ENCODE data around the gene STAC3. TPM values are rescaled to one million over a fixed set of nuclear protein-coding genes. Genes with fewer than 3 reads are reported as not detected.
"Not testable (repeated sequence)": the region's sequence is repeated elsewhere in the genome, so short reads cannot be mapped to it uniquely, and the experiment has no call there.

Gene STAC3
- total RNA-seq, 1 donor from 2014 or later, result 0.75 TPM

DNA sequence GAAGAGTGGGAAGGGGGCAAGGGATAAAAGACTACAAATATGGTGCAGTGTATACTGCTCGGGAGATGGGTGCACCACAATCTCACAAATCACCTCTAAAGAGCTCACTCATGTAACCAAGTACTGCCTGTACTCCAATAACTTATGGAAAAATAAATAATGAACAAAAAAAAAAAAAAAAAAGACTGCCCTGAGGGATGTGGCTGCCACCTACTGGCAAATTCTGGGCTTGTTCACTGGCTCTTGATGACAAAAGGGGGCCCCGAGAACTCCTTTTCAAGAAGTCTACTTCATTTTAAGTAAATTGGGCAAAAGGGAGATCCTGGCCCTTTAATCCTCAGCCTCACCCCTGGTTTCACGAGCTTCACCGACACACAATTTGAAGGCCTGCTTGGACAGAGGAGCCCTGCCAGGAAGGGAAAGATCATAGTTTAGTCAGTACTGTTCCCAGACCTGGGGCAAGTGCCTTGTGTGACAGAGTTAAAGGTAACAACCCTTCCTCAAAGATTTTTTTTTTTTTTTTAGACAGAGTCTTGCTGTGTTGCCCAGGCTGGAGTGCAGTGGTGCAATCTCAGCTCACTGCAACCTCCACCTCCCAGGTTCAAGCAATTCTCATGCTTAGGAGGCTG is 26.1 kb upstream of the STAC3 start:
- no peaks in the 10 kb centered on the region for H3K9me3 Mint-ChIP-seq (ENCODE audit: unreplicated experiment)
- TF ChIP-seq, protein P1, sequence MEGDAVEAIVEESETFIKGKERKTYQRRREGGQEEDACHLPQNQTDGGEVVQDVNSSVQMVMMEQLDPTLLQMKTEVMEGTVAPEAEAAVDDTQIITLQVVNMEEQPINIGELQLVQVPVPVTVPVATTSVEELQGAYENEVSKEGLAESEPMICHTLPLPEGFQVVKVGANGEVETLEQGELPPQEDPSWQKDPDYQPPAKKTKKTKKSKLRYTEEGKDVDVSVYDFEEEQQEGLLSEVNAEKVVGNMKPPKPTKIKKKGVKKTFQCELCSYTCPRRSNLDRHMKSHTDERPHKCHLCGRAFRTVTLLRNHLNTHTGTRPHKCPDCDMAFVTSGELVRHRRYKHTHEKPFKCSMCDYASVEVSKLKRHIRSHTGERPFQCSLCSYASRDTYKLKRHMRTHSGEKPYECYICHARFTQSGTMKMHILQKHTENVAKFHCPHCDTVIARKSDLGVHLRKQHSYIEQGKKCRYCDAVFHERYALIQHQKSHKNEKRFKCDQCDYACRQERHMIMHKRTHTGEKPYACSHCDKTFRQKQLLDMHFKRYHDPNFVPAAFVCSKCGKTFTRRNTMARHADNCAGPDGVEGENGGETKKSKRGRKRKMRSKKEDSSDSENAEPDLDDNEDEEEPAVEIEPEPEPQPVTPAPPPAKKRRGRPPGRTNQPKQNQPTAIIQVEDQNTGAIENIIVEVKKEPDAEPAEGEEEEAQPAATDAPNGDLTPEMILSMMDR (IDR thresholded peaks at IDR 0.05; ENCODE audit: insufficient read depth, low read depth, low read length), result peak; percentile 42
- TF ChIP-seq EZH2 (IDR thresholded peaks at IDR 0.05; ENCODE audit: insufficient read depth, low read length), result no peak
- Histone ChIP-seq H3K79me2 (ENCODE audit: insufficient read depth, low read length) (no peaks in the 10 kb centered on the region), H2AFZ (ENCODE audit: low read depth, low read length) (no peak overlapping the region), H4K20me1 (ENCODE audit: insufficient read depth, low read length) (no peaks in the 10 kb centered on the region), H3K27ac (ENCODE audit: low read depth, low read length) (no peak overlapping the region), H3K27me3 (ENCODE audit: insufficient read depth, low read length) (no peaks in the 10 kb centered on the region), H3K9ac (ENCODE audit: low read length) (no peak overlapping the region), H3K4me1 (ENCODE audit: insufficient read depth, low read length) (peaks cover 21% of the 10 kb centered on the region), H3K36me3 (ENCODE audit: insufficient read depth, low read length) (peaks cover 2% of the 10 kb centered on the region), H3K4me2 (ENCODE audit: low read length) (no peak overlapping the region), H3K9me3 (ENCODE audit: insufficient read depth, low read depth, low read length) (no peaks in the 10 kb centered on the region), H3K4me3 (ENCODE audit: insufficient read depth, low read depth, low read length) (no peak overlapping the region)
- H3K27me3 Mint-ChIP-seq (ENCODE audit: low read depth, unreplicated experiment), result no peaks in the 10 kb centered on the region
- FAIRE-seq (no peak), DNase-seq (ENCODE audit: low read depth) (no peak)
- no peak overlapping the region for H3K27ac Mint-ChIP-seq (ENCODE audit: unreplicated experiment)
- H3K36me3 Mint-ChIP-seq (ENCODE audit: low read depth, unreplicated experiment), result peaks cover 3% of the 10 kb centered on the region
- H3K4me3 Mint-ChIP-seq (ENCODE audit: unreplicated experiment), result no peak overlapping the region
- H3K4me1 Mint-ChIP-seq (ENCODE audit: low read depth, unreplicated experiment), result peaks cover 34% of the 10 kb centered on the region

DNA sequence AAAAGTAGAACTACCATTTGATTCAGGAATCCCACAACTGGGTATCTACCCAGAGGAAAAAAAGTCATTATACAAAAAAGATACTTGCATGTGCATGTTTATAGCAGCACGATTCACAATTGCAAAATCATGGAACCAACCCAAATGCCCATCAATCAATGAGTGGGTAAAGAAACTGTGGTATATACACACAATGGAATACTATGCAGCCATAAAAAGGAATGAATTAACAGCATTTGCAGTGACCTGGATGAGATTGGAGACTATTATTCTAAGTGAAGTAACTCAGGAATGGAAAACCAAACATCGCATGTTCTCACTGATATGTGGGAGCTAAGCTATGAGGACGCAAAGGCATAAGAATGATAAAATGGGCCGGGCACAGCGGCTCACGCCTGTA is 25.2 kb upstream of the STAC3 start:
- FAIRE-seq; H3K4me3 Mint-ChIP-seq (ENCODE audit: unreplicated experiment); H3K27ac ChIP-seq (ENCODE audit: low read depth, low read length); DNase-seq (ENCODE audit: low read depth); H3K79me2 ChIP-seq (ENCODE audit: insufficient read depth, low read length); H3K9me3 Mint-ChIP-seq (ENCODE audit: unreplicated experiment); H3K36me3 Mint-ChIP-seq (ENCODE audit: low read depth, unreplicated experiment); H3K9ac ChIP-seq (ENCODE audit: low read length); H3K36me3 ChIP-seq (ENCODE audit: insufficient read depth, low read length); H3K9me3 ChIP-seq (ENCODE audit: insufficient read depth, low read depth, low read length); H3K27me3 Mint-ChIP-seq (ENCODE audit: low read depth, unreplicated experiment); H4K20me1 ChIP-seq (ENCODE audit: insufficient read depth, low read length); H3K4me2 ChIP-seq (ENCODE audit: low read length); H3K4me3 ChIP-seq (ENCODE audit: insufficient read depth, low read depth, low read length); H2AFZ ChIP-seq (ENCODE audit: low read depth, low read length); H3K27me3 ChIP-seq (ENCODE audit: insufficient read depth, low read length); H3K27ac Mint-ChIP-seq (ENCODE audit: unreplicated experiment): not testable (repeated sequence)
- H3K4me1 ChIP-seq (ENCODE audit: insufficient read depth, low read length), result peaks cover 20% of the 10 kb centered on the region
- peaks cover 34% of the 10 kb centered on the region for H3K4me1 Mint-ChIP-seq (ENCODE audit: low read depth, unreplicated experiment)

DNA sequence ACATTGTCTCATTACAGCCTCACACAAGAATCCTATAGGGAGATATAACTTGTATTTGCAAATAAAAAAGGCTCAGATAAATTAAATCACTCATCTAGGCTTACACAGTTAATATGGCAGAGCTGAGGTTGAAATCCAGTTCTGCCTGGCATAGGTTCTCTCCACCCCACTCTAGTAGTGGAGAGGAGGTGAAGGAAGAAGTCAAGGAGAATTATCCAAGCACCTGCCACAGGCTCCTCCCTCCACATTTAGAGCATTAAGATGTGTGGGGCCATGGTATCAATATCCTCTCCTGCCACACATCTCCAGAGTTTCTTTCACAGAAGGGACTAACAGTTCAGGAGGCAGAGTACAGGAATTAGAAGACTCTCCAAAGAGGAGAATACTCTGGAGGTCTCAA is 22.5 kb upstream of the STAC3 start:
- H3K4me3 ChIP-seq (ENCODE audit: insufficient read depth, low read depth, low read length), result no peak overlapping the region
- H3K9me3 ChIP-seq (ENCODE audit: insufficient read depth, low read depth, low read length), result no peaks in the 10 kb centered on the region
- H3K9me3 Mint-ChIP-seq (ENCODE audit: unreplicated experiment), result no peaks in the 10 kb centered on the region
- no peak overlapping the region for H3K4me2 ChIP-seq (ENCODE audit: low read length)
- H3K36me3 Mint-ChIP-seq (ENCODE audit: low read depth, unreplicated experiment), result peaks cover 7% of the 10 kb centered on the region
- H3K4me3 Mint-ChIP-seq (ENCODE audit: unreplicated experiment), result no peak overlapping the region
- peaks cover 14% of the 10 kb centered on the region for H3K4me1 Mint-ChIP-seq (ENCODE audit: low read depth, unreplicated experiment)
- H3K79me2 ChIP-seq (ENCODE audit: insufficient read depth, low read length), result no peaks in the 10 kb centered on the region
- no peaks in the 10 kb centered on the region for H4K20me1 ChIP-seq (ENCODE audit: insufficient read depth, low read length)
- H3K27ac ChIP-seq (ENCODE audit: low read depth, low read length), result no peak overlapping the region
- no peaks in the 10 kb centered on the region for H3K27me3 ChIP-seq (ENCODE audit: insufficient read depth, low read length)
- TF ChIP-seq EZH2 (IDR thresholded peaks at IDR 0.05; ENCODE audit: insufficient read depth, low read length), result no peak
- TF ChIP-seq, protein P1 (IDR thresholded peaks at IDR 0.05; ENCODE audit: insufficient read depth, low read depth, low read length), result no peak
- no peak overlapping the region for H2AFZ ChIP-seq (ENCODE audit: low read depth, low read length)
- H3K9ac ChIP-seq (ENCODE audit: low read length), result no peak overlapping the region
- no peak overlapping the region for H3K27ac Mint-ChIP-seq (ENCODE audit: unreplicated experiment)
- no peaks in the 10 kb centered on the region for H3K27me3 Mint-ChIP-seq (ENCODE audit: low read depth, unreplicated experiment)
- no peak for FAIRE-seq
- peaks cover 11% of the 10 kb centered on the region for H3K36me3 ChIP-seq (ENCODE audit: insufficient read depth, low read length)
- no peak for DNase-seq (ENCODE audit: low read depth)
- peaks cover 3% of the 10 kb centered on the region for H3K4me1 ChIP-seq (ENCODE audit: insufficient read depth, low read length)

Data from astrocyte (in vitro differentiated cells and primary cell).